Fibroblast of peridontal ligament (primary cell): ENCODE data around the gene EMP3.
"Not testable (repeated sequence)": the region's sequence is repeated elsewhere in the genome, so short reads cannot be mapped to it uniquely, and the experiment has no call there.

Experiments used
- DNase-seq: peaks from one replicate; pipeline ENCODE4 v3.0.0-alpha.2; 2010; ENCODE audit errors: extremely low read depth

Gene EMP3

GRCh38 chr19:48325265-48325910 lies at the start of gene EMP3:
Gene EMP3, plus strand, starts transcription at chr19:48325552. Its CDS starts 1,293 bp downstream, at chr19:48326845.
- DNase-seq: peak; percentile 95

- DNase-seq: no peak
Observed at GRCh38 chr19:48279747-48280146, 45.6 kb upstream of the EMP3 start.

- DNase-seq: peak; percentile 90
Observed at GRCh38 chr19:48283908-48284307, 41.4 kb upstream of the EMP3 start.

- DNase-seq: peak; percentile 29
Observed at GRCh38 chr19:48284896-48285295, 40.5 kb upstream of the EMP3 start.

- DNase-seq: no peak
Observed at GRCh38 chr19:48287748-48288147, 37.6 kb upstream of the EMP3 start.

- DNase-seq: peak; percentile 44
Observed at GRCh38 chr19:48290401-48290770, 35.0 kb upstream of the EMP3 start.

- DNase-seq: peak; percentile 86
Observed at GRCh38 chr19:48290771-48291488, 34.4 kb upstream of the EMP3 start.

GRCh38 chr19:48291489-48291815 lies 33.9 kb upstream of the EMP3 start:
- not testable (repeated sequence) for DNase-seq

- peak; percentile 79 for DNase-seq
Observed at GRCh38 chr19:48292798-48293197, 32.6 kb upstream of the EMP3 start.

- DNase-seq: no peak
Observed at GRCh38 chr19:48295458-48295857, 29.9 kb upstream of the EMP3 start.

GRCh38 chr19:48296963-48297734 lies 28.2 kb upstream of the EMP3 start:
- no peak for DNase-seq

- DNase-seq: no peak
Observed at GRCh38 chr19:48297975-48298374, 27.4 kb upstream of the EMP3 start.

GRCh38 chr19:48301886-48302599 lies 23.3 kb upstream of the EMP3 start:
- no peak for DNase-seq

GRCh38 chr19:48302600-48302959 lies 22.8 kb upstream of the EMP3 start:
- DNase-seq: no peak

- no peak for DNase-seq
Observed at GRCh38 chr19:48303367-48303766, 22.0 kb upstream of the EMP3 start.

GRCh38 chr19:48303866-48304265 lies 21.5 kb upstream of the EMP3 start:
- no peak for DNase-seq

GRCh38 chr19:48308631-48309586 lies 16.4 kb upstream of the EMP3 start:
- no peak for DNase-seq

- DNase-seq: not testable (repeated sequence)
Observed at GRCh38 chr19:48309731-48310130, 15.6 kb upstream of the EMP3 start.

GRCh38 chr19:48310227-48310626 lies 15.1 kb upstream of the EMP3 start:
- peak; percentile 14 for DNase-seq

GRCh38 chr19:48311384-48311783 lies 14.0 kb upstream of the EMP3 start:
- no peak for DNase-seq

GRCh38 chr19:48315712-48316111 lies 9.6 kb upstream of the EMP3 start:
- no peak for DNase-seq
